Fibroblast of the aortic adventitia (primary cell): ENCODE measurements around the gene C18orf32. TPM values are rescaled to one million over a fixed set of nuclear protein-coding genes. Genes with fewer than 3 reads are reported as not detected.
"Not testable (repeated sequence)": the region's sequence is repeated elsewhere in the genome, so short reads cannot be mapped to it uniquely, and the experiment has no call there.

Source experiments
- DNase-seq: peaks from one replicate; pipeline ENCODE4 v3.0.0-alpha.2; 2010; ENCODE audit warnings: low read depth
- H3K4me3 ChIP-seq: 2 replicates; pipeline ENCODE4 v1.5.1; 2011; ENCODE audit warnings: low read depth, mild to moderate bottlenecking, control low read depth, low read length, moderate library complexity
- total RNA-seq: library from RNA; depleted of rRNA; stranded (reverse); fragments of >200 nt; gene quantifications from 2 replicates; pipeline ENCODE4 v1.2.3, GENCODE V29; 2012; ENCODE audit warnings: low replicate concordance
- TF ChIP-seq, protein P1 (sequence below): IDR thresholded peaks from 2 replicates; pipeline ENCODE4 v1.5.1; 2011; ENCODE audit warnings: mild to moderate bottlenecking, low read length, control low read depth, inconsistent platforms; ENCODE audit not compliant: insufficient read depth

The C18orf32 gene
- total RNA-seq, 1 donor, result 33.2 TPM

GRCh38 chr18:49524951-49525350 is 37.9 kb upstream of the C18orf32 start:
- no peak overlapping the region for H3K4me3 ChIP-seq
- DNase-seq, result no peak
- TF ChIP-seq, protein P1, sequence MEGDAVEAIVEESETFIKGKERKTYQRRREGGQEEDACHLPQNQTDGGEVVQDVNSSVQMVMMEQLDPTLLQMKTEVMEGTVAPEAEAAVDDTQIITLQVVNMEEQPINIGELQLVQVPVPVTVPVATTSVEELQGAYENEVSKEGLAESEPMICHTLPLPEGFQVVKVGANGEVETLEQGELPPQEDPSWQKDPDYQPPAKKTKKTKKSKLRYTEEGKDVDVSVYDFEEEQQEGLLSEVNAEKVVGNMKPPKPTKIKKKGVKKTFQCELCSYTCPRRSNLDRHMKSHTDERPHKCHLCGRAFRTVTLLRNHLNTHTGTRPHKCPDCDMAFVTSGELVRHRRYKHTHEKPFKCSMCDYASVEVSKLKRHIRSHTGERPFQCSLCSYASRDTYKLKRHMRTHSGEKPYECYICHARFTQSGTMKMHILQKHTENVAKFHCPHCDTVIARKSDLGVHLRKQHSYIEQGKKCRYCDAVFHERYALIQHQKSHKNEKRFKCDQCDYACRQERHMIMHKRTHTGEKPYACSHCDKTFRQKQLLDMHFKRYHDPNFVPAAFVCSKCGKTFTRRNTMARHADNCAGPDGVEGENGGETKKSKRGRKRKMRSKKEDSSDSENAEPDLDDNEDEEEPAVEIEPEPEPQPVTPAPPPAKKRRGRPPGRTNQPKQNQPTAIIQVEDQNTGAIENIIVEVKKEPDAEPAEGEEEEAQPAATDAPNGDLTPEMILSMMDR, result no peak

DNA sequence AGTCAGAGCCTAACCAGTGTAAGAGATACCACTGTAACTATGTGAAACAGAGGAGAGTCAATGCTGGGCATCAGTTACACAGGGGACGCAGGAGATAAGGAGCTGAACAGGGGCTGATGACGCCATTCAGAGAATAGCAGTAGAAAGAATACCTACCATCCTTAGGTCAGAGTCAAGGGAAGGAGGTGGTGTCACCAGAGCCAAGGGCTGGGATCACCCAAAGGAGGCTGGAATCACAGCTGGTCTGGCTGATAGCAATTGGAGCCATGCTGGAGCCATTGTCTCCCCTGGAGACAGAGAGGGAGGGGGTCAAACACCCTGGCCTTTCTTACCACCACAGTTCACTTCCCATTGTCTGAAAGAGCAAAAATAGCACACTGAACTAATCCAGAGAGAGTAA is 37.3 kb upstream of the C18orf32 start:
- DNase-seq, result no peak
- TF ChIP-seq, protein P1, result no peak
- no peak overlapping the region for H3K4me3 ChIP-seq

- DNase-seq, H3K4me3 ChIP-seq: not testable (repeated sequence)
Observed at GRCh38 chr18:49523580-49524093, 36.6 kb upstream of the C18orf32 start.

GRCh38 chr18:49521216-49521835 is 34.3 kb upstream of the C18orf32 start:
- DNase-seq, result peak; percentile 9
- TF ChIP-seq, protein P1, result no peak
- H3K4me3 ChIP-seq, result no peak overlapping the region

DNA sequence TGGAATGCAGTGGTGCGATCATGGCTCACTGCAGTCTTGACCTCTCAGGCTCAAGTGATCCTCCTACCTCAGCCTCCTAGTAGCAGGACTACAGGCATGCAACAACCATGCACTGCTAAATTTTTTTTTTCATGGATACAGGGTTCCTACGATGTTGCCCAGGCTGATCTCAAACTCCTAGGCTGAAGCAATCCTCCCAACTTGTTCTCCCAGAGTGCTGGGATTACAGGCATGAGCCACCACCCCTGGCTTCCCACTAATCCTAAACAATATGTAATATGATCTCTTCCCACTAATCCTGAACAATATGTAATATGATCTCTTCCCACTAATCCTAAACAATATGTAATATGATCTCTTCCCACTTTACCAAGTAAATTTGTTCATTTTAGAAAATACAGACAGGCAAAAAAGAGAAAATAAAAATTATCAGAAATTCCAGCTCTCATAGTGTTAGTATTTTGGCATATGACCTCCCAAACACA is 33.7 kb upstream of the C18orf32 start:
- H3K4me3 ChIP-seq, result no peak overlapping the region
- TF ChIP-seq, protein P1, result no peak
- DNase-seq, result peak; percentile 48

GRCh38 chr18:49519101-49519971 is 32.3 kb upstream of the C18orf32 start:
- peak; percentile 23 for DNase-seq
- TF ChIP-seq, protein P1, result no peak
- H3K4me3 ChIP-seq, result no peak overlapping the region

DNA sequence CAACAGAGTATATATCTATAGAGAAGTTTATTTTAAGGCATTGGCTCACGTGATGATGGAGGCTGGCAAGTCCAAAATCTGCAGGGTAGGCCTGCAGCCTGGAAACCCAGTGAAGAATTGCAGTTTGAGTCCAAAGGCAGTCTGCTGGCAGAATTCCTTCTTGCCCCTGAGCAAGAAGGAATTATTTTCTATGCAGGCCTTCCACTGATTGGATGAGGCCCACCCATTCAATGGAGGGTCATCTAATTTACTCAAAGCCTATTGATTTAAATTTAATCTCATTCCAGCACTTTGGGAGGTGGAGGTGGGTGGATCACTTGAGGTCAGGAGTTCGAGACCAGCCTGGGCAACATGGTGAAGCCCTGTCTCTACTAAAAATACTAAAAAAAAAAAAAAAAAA is 30.4 kb upstream of the C18orf32 start:
- TF ChIP-seq, protein P1, result no peak
- no peak for DNase-seq
- H3K4me3 ChIP-seq, result no peak overlapping the region
